ENCODE measurements around the gene ODF2.
A peak's percentile ranks its signal among the peaks of the same experiment; 100 is the strongest.
"Not testable (repeated sequence)": the region's sequence is repeated elsewhere in the genome, so short reads cannot be mapped to it uniquely, and the experiment has no call there.

Gene ODF2

GRCh38 chr9:128455849-128456612 lies at the start of gene ODF2:
Gene ODF2, plus strand, starts transcription at chr9:128456006. Its CDS starts 86 bp downstream, at chr9:128456092.
- DNase-seq, result peak; percentile 99

- no peak for DNase-seq
These were observed 48.9 kb upstream of the ODF2 start for GRCh38 chr9:128406848-128407391.

- no peak for DNase-seq
These were observed 46.8 kb upstream of the ODF2 start for GRCh38 chr9:128408963-128409431.

GRCh38 chr9:128409450-128409849 lies 46.4 kb upstream of the ODF2 start:
- no peak for DNase-seq

- no peak for DNase-seq
These were observed 45.8 kb upstream of the ODF2 start for GRCh38 chr9:128409978-128410377.

- DNase-seq, result no peak
These were observed 44.3 kb upstream of the ODF2 start for GRCh38 chr9:128411364-128412119.

GRCh38 chr9:128412120-128412790 lies 43.6 kb upstream of the ODF2 start:
- DNase-seq, result peak; percentile 58

- not testable (repeated sequence) for DNase-seq
These were observed 42.1 kb upstream of the ODF2 start for GRCh38 chr9:128413728-128414127.

GRCh38 chr9:128414461-128414860 lies 41.3 kb upstream of the ODF2 start:
- DNase-seq, result no peak

- DNase-seq, result no peak
These were observed 40.5 kb upstream of the ODF2 start for GRCh38 chr9:128415281-128415680.

GRCh38 chr9:128416014-128416413 lies 39.8 kb upstream of the ODF2 start:
- no peak for DNase-seq

GRCh38 chr9:128416432-128417019 lies 39.3 kb upstream of the ODF2 start:
- DNase-seq, result no peak

- DNase-seq, result no peak
These were observed 36.5 kb upstream of the ODF2 start for GRCh38 chr9:128419061-128419925.

GRCh38 chr9:128420060-128420650 lies 35.7 kb upstream of the ODF2 start:
- DNase-seq, result peak; percentile 76

GRCh38 chr9:128420651-128421481 lies 34.9 kb upstream of the ODF2 start, which contains the start of gene CERCAM:
Gene CERCAM, plus strand, starts transcription at chr9:128420857. Its CDS starts 21 bp downstream, at chr9:128420878.
- peak; percentile 72 for DNase-seq

GRCh38 chr9:128421482-128421996 lies 34.3 kb upstream of the ODF2 start:
- DNase-seq, result no peak

GRCh38 chr9:128422022-128422782 lies 33.6 kb upstream of the ODF2 start:
- DNase-seq, result not testable (repeated sequence)

- DNase-seq, result no peak
These were observed 33.0 kb upstream of the ODF2 start for GRCh38 chr9:128422783-128423150.

GRCh38 chr9:128423356-128423755 lies 32.5 kb upstream of the ODF2 start:
- not testable (repeated sequence) for DNase-seq
